ENCODE measurements around the gene FAT3.

FAT3 gene

DNA sequence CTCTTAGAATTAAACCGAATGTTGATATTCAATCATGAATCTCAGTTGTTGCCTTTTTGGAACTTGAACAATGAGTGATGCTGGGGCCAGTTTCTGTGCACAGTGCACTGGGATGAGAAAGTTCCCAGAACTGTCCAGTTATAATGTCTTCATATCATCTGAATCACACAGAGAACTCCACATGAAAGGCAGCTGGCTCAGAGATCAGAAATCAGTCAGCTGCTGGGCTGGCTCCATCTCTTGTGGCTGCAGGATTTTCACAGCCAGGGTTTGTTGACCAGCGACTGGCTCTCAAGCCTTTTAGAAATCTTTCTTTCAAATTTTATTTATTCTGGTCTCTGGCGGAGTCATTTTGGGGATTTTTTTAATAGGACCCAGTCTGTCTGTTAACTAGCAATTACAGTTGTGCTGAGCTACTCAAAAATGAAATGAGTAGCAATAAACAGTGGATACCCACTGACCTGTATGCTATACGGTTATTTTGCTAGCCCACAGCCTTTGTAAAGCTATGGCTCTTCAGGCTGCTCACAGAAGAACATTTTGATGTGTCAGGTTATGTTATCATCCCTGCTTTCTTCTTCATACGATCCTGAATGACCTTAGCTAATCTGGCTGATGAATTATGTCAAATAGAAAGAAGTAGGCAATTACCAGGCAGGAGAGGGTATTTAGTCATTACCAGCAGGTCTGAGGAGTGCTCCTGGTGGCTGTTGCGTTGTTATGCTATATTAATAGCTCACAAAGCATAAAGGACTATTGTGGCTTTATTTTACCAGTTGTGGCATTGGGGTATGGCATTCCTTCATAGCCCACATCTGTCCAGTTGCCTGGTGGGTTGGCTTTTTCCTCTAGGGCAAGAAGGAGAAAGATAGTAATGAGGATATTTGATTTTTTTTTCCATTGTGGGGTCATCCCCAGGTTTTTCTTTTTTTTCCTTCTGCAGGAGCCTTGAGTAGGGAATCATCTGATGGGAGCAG is 3.6 kb downstream of the FAT3 start:
- FAIRE-seq, result no peak

DNA sequence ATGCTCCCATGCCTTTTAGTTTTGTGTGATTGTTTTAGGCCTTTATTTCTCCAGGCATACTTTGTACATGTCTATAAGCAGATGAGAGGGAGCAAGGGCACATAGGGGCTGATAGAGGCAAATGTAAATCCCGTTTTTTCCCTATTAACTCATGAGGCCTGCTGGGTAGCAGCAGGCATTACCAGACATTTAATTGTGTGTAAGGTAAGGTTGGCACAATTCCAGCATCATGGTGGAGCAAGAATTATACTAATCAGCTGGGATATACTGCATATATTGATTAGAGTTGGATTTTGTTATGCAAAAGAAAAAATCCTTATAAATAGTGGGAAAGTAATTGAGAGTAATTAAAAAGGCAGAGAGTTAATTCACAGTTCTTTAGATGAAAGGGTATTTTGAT is 12.2 kb downstream of the FAT3 start:
- no peak for FAIRE-seq

DNA sequence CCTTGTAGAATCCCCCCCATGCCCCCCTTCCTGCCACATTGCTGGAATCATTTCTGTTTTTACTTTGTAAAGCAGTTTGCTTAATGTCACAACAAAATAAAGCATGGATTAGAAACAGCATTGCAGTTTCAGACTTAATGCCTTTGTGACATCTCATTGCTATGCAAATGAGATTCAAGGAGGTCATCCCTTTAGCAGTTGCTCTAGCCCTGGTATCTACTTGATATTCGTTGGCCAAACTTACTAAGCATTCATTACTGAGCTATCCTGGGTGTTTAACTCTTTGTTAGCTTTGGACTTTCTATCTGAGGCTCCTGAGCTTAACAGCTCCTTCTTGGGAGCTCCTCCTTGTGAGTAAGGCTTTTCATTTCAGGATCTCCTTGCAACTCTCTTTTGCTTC is 16.3 kb downstream of the FAT3 start:
- FAIRE-seq, result no peak

DNA sequence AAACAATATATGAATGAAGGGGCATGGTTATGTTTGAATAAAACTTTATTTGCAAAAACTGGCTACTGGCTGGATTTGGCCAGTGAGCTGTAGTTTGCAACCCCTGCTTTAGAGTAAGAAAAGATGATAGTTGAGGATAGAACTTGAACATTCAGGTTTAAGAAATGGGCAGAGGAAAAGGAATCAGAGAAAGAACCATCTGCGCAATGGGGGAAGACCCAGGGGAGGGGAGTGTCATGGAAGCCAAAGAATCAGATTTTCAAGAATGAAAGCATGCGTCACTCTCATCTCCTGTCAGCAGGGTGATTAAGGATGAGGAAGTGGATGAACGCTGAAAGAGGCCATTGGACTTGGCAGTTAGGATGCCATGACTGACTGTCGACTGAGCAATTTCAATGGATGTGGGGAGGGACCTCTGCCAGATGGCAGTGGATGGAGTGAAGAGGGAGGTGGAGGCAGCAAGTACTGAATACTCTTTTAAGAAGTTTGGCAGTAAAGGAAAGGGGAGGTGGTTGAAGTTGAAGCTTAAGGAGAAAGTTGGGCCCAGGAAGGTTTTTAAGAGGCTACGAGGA is 21.2 kb downstream of the FAT3 start:
- no peak for FAIRE-seq

DNA sequence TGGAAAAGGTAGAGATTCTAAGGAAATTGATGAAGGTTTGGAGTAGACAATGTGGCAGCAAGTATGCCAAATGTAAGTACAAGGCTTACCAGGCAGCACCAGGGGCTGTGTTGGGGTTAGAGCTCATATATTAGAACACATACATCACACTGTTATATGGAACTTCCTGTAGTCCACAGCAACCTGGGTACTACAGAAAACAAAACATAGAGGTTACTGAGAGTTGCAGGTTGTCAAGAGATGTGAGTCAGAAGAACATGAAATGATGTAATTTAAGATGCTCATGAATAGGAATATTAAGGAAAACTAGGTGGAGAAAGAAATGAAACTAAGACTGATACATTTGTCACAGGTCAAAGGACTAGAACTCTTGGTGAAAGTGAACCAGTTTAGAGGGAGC is 22.0 kb downstream of the FAT3 start:
- no peak for FAIRE-seq

DNA sequence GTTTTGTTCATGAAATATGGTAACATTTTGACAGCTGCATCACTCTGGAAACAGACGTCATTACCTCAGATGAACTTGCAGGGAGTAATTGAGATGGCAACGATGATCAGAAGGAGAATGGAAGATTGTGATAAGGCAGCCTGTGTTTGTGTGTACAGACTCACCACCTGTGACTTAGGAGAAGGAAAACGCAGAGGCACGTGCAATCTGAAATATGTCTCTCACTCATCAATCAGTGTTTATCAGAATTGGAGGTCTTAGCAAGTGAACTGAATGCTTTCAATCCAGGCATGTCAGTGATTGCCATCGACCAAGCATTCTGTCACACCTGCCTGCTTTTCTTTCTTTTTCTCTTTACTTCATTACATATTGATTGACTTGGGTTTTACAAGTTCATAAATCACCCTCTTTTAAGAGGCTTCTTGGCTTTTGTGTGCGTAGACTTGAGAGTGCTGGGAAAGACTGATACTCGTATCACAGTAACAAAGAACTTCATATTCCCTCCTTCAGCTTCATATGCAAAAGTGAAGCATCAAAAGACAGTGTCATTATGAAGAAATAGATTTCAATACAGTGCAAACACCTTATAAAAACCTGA is 24.6 kb downstream of the FAT3 start:
- no peak for FAIRE-seq

DNA sequence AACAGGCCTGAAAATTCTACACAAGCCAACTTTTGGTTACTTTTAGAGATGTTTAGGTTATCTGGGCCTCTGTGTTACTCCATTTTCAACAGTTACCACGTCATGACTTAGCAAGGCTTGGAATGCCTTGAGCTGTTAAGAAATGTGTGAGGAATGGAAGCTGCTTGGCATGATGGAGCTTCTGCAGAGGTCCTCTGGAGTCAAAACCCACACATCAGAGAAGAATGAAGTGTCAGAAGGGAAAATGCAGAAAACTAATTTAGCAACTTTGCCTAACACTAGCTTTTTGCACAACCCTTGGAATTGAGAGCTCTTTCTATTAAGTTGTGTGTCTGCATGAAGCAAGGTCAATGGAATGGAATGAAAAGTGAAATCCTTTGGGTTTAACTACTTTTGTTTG is 27.4 kb downstream of the FAT3 start:
- no peak for FAIRE-seq

DNA sequence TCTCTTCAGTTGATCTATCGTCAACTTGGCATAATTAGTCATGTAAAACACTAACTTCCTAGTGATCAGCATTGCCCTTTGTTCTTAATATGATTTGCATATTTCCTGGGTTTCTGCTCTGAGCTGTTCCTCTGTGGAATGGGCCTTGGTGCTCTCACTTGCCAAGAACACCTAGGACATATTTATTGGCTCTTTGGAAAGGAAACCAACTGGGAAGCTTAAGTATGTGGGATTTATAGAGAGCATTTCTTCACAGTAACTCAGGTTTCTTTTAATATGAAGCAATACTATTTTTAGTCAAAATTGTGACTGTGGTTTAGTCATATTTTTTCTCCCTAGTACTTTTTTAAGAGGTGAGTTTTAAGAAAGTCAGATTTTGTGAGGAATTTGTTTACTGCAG is 28.8 kb downstream of the FAT3 start:
- no peak for FAIRE-seq

DNA sequence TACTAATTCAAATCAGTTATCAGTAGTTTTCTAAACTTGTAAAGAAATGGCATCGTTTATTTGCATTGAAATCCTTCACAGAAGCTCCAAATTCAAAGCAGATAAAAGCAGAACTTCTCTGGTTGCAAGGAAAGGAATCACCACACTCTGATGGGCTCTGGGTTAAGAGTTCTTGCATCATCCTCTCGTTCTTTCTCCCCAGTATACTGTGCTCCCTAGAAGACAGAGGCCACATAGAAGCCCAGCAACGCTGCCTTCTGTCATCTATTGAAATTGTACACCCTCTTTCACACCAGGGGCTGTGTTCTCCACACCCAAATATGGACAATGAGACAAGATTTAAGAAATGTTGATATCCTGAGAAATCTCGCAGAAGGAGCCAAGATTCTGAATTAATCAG is 29.3 kb downstream of the FAT3 start:
- no peak for FAIRE-seq

DNA sequence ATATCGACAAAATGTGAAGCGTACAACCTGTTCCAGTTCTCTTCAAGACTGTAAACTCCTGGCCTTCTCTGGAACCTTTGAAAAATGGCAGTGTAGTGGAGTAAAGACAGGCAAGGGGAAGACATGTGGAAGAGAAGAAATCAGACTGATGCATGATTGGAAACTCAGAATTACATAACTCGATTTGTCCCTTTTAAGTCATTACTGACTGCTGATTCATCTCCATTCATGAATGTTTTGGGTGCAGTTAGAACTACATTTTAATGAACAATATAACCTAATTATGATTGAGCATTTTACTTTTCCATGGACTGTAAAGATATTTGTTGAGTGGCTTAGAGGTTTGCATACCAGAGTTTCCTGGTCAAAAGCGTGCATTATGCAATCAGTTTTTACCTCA is 32.9 kb downstream of the FAT3 start:
- no peak for FAIRE-seq

DNA sequence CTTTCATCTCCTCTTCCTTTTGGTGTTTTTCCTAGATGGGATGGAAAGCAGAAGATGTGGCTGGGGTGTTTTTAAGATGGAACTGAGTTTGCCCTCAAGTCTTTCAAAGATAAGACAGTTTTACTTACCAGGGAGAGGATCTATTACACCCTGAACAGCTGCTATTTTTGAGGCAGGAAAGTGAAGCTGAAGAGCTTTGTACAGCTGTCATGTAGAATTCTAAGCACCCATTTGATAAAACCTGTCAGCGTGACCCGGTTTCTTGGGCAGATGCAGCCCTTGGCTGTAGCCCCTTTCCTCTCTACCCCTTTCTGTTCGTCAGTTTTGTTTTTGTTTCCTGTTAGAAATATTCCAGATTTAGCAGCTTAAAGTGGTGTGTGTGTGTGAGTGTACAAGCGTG is 35.2 kb downstream of the FAT3 start:
- FAIRE-seq, result no peak

DNA sequence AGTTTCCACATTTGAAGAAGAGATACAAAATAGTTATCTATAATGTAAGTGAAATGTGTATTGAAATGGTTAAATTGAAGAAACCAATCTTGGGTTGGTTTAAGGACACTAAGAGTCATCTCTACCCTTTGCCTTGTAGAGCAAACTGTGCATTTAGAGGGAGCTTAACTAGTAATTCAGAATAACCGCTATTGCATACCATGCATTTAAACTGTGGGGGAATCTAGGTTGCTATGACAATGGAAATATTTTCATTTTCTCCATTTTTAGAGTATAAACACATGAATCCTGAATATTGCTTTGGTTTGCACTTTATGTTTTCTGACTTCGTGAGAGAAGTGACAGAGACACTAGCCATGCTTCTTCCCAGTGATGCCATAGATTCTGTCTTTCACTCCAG is 39.7 kb downstream of the FAT3 start:
- FAIRE-seq, result no peak

DNA sequence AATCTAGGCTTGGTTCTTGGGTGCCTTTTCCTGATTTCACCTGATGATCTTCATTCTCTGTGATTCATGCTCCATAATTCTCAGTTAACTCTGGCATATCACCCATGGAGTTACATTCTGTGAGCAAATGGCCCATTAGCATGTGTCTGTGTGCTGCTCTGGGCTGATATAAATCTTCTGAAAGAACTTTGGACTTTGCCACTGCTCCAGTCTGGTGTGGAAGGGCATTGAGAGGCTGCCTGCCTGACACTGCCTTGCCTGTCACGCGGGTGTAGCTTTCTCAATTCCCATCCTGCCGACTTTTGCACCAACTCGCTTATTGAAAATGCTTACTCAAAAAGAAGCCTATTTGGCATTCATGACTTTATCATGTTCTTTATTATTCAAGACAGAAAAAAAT is 42.2 kb downstream of the FAT3 start:
- no peak for FAIRE-seq

DNA sequence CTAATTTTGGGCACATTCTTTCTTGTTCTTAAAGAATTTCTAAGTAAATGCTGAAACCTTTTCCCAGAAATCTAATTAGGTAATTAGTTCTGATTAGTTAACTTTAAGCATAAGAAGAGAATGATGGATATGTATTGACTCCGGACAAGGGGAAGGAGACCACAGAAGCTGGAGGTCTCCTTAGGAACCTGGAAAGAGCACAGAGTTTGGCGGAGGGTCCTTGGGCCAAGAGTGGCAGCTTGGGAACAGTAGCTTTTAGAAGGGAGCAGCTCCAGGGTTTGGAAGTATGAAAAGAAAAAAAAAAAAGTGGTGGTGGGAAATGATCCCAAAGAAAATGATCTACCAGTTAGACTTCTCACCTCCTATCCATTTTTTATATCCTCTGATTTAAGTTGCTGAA is 42.7 kb downstream of the FAT3 start:
- FAIRE-seq, result no peak

DNA sequence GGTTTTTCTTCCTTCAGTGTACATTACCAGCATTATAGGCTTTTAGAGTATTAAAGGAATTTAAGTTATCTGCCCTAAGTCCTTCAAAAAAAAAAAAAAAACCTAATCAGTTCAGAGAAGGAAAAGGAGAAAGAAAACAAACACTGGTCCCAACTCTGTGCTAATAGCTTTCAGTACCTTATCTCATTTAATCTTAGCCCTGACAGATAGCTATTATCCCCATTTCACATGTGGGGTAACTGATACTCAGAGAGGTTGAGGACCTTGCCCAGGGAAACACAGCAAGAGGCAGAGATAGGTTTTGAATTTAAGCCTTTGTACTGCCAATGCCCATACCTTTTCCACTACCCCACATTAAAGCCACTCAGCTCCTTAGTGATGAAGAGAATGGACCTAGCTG is 43.4 kb downstream of the FAT3 start:
- FAIRE-seq, result no peak

DNA sequence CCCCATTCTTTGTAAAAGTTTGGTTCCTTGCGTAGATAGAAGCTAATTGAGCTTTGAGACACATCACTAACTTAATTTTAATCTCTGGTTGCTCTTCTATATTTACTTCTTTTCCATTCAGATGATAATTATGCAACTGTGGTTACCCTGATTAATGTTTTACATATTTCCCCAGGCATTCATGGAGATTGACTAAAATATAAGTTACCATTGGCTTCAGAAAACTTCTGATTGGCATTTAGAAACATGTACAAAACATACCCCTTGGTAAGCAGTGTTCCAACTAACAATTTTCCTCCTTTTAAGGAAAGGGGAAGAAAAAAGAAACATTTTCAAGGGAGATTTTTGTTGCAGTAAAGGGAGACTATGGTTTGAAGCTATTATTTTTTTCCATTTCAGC is 43.9 kb downstream of the FAT3 start:
- no peak for FAIRE-seq

DNA sequence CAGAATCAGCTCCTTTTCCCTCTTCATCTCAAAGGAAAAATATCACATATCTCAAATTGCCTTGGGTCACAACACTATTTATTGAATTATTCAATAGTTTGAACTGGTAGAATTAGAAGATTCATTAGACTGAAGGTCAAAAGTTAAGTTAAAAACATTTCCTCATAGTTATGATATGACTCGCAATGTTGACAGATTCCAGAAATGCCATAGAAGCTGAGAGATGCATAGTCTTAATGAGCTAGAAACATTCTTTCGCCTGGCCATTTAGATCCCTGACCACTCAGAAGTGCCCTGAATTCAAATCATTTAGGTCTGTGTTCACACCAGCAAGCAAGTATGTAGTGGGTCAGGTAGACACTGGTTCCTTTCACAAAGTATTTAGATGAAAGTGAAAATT is 44.4 kb downstream of the FAT3 start:
- no peak for FAIRE-seq

DNA sequence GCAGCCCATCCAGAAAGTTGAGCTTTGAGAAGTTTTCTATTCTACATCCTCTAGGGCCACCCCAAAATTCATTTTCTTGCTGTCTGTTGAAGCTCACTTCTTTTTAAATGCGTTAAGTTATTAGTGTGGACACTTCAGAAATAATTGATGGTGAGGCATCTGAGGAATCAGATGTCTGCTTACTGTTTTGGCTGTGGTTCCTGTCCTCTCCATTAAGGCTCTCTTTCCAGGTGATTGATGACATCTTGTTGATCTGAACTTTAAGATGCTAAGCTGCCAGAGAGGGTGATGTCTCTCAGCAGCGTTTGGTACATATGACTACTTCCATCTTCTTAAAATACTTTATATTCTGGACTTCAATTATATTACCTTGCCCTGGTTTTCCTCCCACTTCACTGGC is 45.2 kb downstream of the FAT3 start:
- no peak for FAIRE-seq

DNA sequence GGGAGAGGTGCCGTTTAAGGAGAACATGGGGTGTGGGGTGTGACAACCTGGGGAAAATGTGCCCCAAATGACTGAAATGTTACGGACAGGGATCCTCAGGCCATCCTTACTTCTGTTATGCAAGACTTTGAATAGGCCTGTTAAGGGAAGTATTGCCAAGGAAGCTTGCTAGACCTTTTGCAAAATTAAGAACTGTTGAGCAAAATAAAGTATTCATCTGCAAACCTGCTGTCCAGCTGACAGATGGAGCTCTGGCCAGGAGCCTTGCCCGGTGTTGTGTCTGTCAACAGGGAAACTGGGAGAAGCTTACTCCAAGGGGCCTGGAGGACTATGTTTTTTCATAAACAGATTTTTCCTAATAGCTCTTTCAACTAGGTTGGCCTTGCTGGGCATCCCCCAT is 48.0 kb downstream of the FAT3 start:
- FAIRE-seq, result no peak
